ENCODE results near the gene TYW1B.
"Not testable (repeated sequence)": the region's sequence is repeated elsewhere in the genome, so short reads cannot be mapped to it uniquely, and the experiment has no call there.

DNA sequence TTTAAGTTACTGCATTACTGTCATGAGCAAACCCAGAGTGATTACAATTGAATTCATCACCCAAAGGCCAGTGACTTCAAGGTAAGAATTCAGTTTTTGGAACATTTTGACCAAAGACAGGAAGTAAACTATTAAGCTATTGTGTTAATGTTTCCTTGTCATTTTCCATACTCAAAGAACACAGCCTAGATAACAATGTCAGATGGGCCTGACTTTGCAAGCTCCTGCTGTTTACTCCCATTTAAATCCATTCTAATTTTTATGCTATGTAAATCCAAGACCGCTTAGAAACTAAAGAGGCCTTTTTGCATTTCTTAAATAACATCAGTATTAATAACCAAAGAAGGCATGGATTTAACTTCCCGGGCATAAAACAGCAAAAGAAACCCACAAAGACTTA, 136.6 kb downstream of the TYW1B start:
- TF ChIP-seq, protein P1, sequence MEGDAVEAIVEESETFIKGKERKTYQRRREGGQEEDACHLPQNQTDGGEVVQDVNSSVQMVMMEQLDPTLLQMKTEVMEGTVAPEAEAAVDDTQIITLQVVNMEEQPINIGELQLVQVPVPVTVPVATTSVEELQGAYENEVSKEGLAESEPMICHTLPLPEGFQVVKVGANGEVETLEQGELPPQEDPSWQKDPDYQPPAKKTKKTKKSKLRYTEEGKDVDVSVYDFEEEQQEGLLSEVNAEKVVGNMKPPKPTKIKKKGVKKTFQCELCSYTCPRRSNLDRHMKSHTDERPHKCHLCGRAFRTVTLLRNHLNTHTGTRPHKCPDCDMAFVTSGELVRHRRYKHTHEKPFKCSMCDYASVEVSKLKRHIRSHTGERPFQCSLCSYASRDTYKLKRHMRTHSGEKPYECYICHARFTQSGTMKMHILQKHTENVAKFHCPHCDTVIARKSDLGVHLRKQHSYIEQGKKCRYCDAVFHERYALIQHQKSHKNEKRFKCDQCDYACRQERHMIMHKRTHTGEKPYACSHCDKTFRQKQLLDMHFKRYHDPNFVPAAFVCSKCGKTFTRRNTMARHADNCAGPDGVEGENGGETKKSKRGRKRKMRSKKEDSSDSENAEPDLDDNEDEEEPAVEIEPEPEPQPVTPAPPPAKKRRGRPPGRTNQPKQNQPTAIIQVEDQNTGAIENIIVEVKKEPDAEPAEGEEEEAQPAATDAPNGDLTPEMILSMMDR (conservative IDR thresholded peaks at IDR 0.05): not testable (repeated sequence)
- not testable (repeated sequence) for TF ChIP-seq EZH2 (IDR thresholded peaks at IDR 0.05; ENCODE audit: low read depth)
